Central memory CD4-positive, alpha-beta T cell (primary cell): ENCODE measurements around the gene SRCIN1.
"Not testable (repeated sequence)": the region's sequence is repeated elsewhere in the genome, so short reads cannot be mapped to it uniquely, and the experiment has no call there.

Source experiments
- DNase-seq: peaks from one replicate; pipeline ENCODE4 v3.0.0; 2022

The SRCIN1 gene

GRCh38 chr17:38541281-38541680, 64.5 kb downstream of the SRCIN1 start:
- DNase-seq: no peak

GRCh38 chr17:38540514-38541045, 65.2 kb downstream of the SRCIN1 start:
- no peak for DNase-seq

- DNase-seq: no peak
Observed at GRCh38 chr17:38539386-38539785, 66.4 kb downstream of the SRCIN1 start.

- DNase-seq: no peak
Observed at GRCh38 chr17:38538906-38539305, 66.8 kb downstream of the SRCIN1 start.

- no peak for DNase-seq
Observed at GRCh38 chr17:38536661-38537060, 69.1 kb downstream of the SRCIN1 start.

GRCh38 chr17:38535886-38536285, 69.9 kb downstream of the SRCIN1 start:
- no peak for DNase-seq

- no peak for DNase-seq
Observed at GRCh38 chr17:38534498-38534885, 71.3 kb downstream of the SRCIN1 start.

GRCh38 chr17:38533866-38534497, 71.8 kb downstream of the SRCIN1 start:
- no peak for DNase-seq

GRCh38 chr17:38533241-38533640, 72.5 kb downstream of the SRCIN1 start:
- DNase-seq: no peak

GRCh38 chr17:38532451-38532850, 73.3 kb downstream of the SRCIN1 start:
- DNase-seq: no peak

- DNase-seq: not testable (repeated sequence)
Observed at GRCh38 chr17:38531761-38532160, 74.0 kb downstream of the SRCIN1 start.

GRCh38 chr17:38530856-38531255, 74.9 kb downstream of the SRCIN1 start:
- not testable (repeated sequence) for DNase-seq

GRCh38 chr17:38528141-38528540, 77.6 kb downstream of the SRCIN1 start:
- not testable (repeated sequence) for DNase-seq

- DNase-seq: not testable (repeated sequence)
Observed at GRCh38 chr17:38526526-38526925, 79.2 kb downstream of the SRCIN1 start.

GRCh38 chr17:38512473-38513058, 93.2 kb downstream of the SRCIN1 start:
- DNase-seq: no peak

- DNase-seq: no peak
Observed at GRCh38 chr17:38511150-38512108, 94.3 kb downstream of the SRCIN1 start.

- no peak for DNase-seq
Observed at GRCh38 chr17:38510421-38511149, 95.2 kb downstream of the SRCIN1 start.

- no peak for DNase-seq
Observed at GRCh38 chr17:38509772-38510420, 95.9 kb downstream of the SRCIN1 start.

GRCh38 chr17:38508954-38509771, 96.6 kb downstream of the SRCIN1 start:
- DNase-seq: peak; percentile 60

- DNase-seq: no peak
Observed at GRCh38 chr17:38508570-38508950, 97.2 kb downstream of the SRCIN1 start.

- no peak for DNase-seq
Observed at GRCh38 chr17:38507921-38508569, 97.7 kb downstream of the SRCIN1 start.
